ENCODE measurements around the gene FES. TPM values are rescaled to one million over a fixed set of nuclear protein-coding genes. Genes with fewer than 3 reads are reported as not detected.

FES gene
- total and polyA plus RNA-seq, 10 of the 15 experiments (the other 5 are each of a cell fraction or from before 2014, with no cell fraction given), result 0.07 to 23.9 (median 9.9) TPM

- Histone ChIP-seq H3K4me3 (peak overlapping the region; percentile 80; the same call in 1 of the 2 replicates), H3K9ac (ENCODE audit: control insufficient read depth, insufficient read depth, low read length) (no peak overlapping the region), H3K27me3 (replicated peaks in 1 of 2; ENCODE audit: control insufficient read depth in 2 of 2, insufficient read depth in 2 of 2, low read length in 1 of 2) (no peaks in the 10 kb centered on the region), H2AFZ (ENCODE audit: control insufficient read depth, low read depth, low read length) (no peak overlapping the region), H3K4me2 (ENCODE audit: control insufficient read depth, insufficient read depth) (peak overlapping the region; percentile 98; the same call in 1 of the 2 replicates), H3K9me3 (replicated peaks; ENCODE audit: control insufficient read depth, insufficient read depth, low read length) (no peaks in the 10 kb centered on the region), H3K27ac (ENCODE audit: control insufficient read depth, insufficient read depth) (peak overlapping the region; percentile 33; the same call in 1 of the 2 replicates), H3K79me2 (ENCODE audit: control insufficient read depth, insufficient read depth, low read length) (peaks cover 29% of the 10 kb centered on the region), H4K20me1 (ENCODE audit: control insufficient read depth, insufficient read depth) (peaks cover 4% of the 10 kb centered on the region; the same call in 1 of the 2 replicates), H3K4me1 (ENCODE audit: control insufficient read depth, insufficient read depth, low read length) (peaks cover 27% of the 10 kb centered on the region), H3K36me3 (ENCODE audit: control insufficient read depth in 2 of 2, insufficient read depth in 2 of 2, low read length in 1 of 2) (peaks cover 17 to 21% of the 10 kb centered on the region in 2 experiments; a peak in 3 of 4 replicates)
- 93% methylated on average over 15 of the region's 15 CpGs for WGBS (ENCODE audit: insufficient coverage, insufficient replicate concordance, low lambda C conversion rate, missing lambda C conversion rate)
- RAD21 ChIA-PET (ENCODE audit: unreplicated experiment), result interaction anchor here (1.1 to 1.7 kb wide), 8 partner anchors 12 to 217 kb away, joined by 3 to 8 read pairs (median 4); partner anchors contain the start of gene HDDC3
- intact Hi-C loops (cut with micrococcal nuclease; ENCODE audit: unreplicated experiment) (loop anchor here (5.0 kb wide), 3 partner anchors 42 to 157 kb away; partner anchors contain the start of gene BLM), in situ Hi-C loops (cut with MboI) (no loop called here)
- SMC1A ChIA-PET (ENCODE audit: uncharacterized antibody, unreplicated experiment), result interaction anchor here (1.1 to 2.0 kb wide), 2 partner anchors 11 to 35 kb away, joined by 3 to 8 read pairs; no protein-coding TSS in a partner anchor
- TF ChIP-seq E4F1 (IDR thresholded peaks at IDR 0.05; ENCODE audit: borderline replicate concordance, partially characterized antibody) (no peak), RAD21 (IDR thresholded peaks at IDR 0.05; ENCODE audit: insufficient read depth, low read depth, low read length) (no peak), PRDM15 (CRISPR knock-in tag; IDR thresholded peaks at IDR 0.05) (no peak), TBL1XR1 (IDR thresholded peaks at IDR 0.05; ENCODE audit: low read depth, low read length) (no peak), NKRF (conservative IDR thresholded peaks at IDR 0.05) (no peak), KAT2A (conservative IDR thresholded peaks at IDR 0.05; ENCODE audit: control insufficient read depth, low read depth, low read length) (no peak), CBX3 (IDR thresholded peaks at IDR 0.05; ENCODE audit: borderline replicate concordance, low read depth) (no peak), KLF5 (IDR thresholded peaks at IDR 0.05; ENCODE audit: partially characterized antibody) (no peak)
- POLR2A ChIA-PET, result interaction anchor here (1.0 to 1.9 kb wide), 3 partner anchors 35 to 157 kb away, joined by 3 to 4 read pairs (median 4); partner anchors contain the start of genes BLM and HDDC3
- BruUV-seq (replicated peaks), result no TSS peak
- no peak for FAIRE-seq
- CTCF ChIA-PET, result interaction anchor here (1.1 to 2.2 kb wide), 5 partner anchors 12 to 226 kb away, joined by 3 to 16 read pairs (median 3); no protein-coding TSS in a partner anchor
- no peak for ATAC-seq
- no peak for DNase-seq (ENCODE audit: low read depth, low spot score)
These were observed 10.2 kb upstream of the FES start for GRCh38 chr15:90873998-90874605.

All from GM12878 (cell line).